ENCODE data around the gene TMEM214.
"Not testable (repeated sequence)": the region's sequence is repeated elsewhere in the genome, so short reads cannot be mapped to it uniquely, and the experiment has no call there.

Gene TMEM214

GRCh38 chr2:27071990-27072830 is 39.4 kb downstream of the TMEM214 start:
- no peak for DNase-seq

- DNase-seq, result no peak
These were observed 40.2 kb downstream of the TMEM214 start for GRCh38 chr2:27072920-27073319.

- DNase-seq, result no peak
These were observed 41.0 kb downstream of the TMEM214 start for GRCh38 chr2:27073782-27074181.

DNA sequence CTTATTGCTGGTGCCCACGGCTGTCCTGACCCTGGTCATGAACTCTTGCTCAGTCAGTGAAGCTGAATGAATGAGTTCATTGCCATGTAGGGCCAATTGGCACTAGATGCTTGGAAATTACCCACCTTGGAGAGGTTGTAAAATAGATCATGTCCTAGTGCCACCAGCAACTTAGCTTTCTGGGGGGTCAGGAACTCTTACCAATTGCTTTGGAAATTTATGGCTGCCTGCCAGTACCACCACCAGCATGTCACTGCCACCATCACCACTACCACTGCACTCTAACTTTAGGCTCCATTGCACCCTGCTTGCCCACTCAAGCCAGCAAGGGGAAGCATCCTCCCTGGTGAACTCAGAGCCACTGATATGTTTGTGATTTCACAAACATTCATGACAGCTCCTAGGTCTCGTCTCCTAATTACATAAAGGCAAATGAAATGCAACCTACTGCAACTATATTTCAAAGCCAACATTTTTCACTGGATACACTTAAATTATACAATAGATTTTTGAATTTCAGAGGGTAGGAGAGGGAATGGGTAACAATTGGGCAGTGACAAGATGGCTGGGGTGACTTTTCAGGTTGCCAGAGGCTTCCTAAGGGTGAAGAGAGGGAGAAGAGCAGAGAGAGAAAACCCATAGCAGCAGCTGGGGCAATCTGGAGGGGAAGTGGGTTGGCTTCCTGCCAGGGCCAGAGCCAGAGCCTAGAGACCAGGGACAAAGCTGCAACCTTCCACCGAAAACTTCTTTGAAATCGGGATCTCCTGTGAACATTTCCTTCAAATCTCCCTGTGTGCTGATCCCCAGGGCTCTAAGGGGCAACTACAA is 42.2 kb downstream of the TMEM214 start:
- DNase-seq, result peak; percentile 50

- not testable (repeated sequence) for DNase-seq
These were observed 42.8 kb downstream of the TMEM214 start for GRCh38 chr2:27075566-27075871.

GRCh38 chr2:27076323-27076722 is 43.6 kb downstream of the TMEM214 start:
- DNase-seq, result no peak

DNA sequence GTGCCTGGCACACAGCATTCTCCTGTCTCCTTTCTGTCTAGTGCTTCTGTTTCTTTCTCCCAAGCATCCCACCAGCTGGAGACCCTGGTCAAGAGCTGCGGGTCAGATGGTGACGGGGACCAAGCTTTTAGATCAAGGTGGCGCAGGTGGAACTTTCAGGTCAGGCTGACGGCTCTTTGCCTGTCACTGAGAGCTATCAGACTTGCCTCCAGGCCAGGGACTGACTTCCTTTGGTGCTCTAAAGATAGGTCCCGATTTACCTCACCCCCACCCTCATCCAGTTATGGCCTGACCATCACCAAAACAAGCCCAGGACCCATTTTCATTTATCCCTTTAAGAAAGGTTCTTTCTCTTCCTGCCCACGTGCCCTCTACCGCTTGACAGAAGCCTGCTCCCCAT is 44.5 kb downstream of the TMEM214 start:
- no peak for DNase-seq

- DNase-seq, result no peak
These were observed 45.8 kb downstream of the TMEM214 start, which contains the start of gene EMILIN1 for GRCh38 chr2:27078267-27079194. Gene EMILIN1 (plus strand): TSS chr2:27078615. CDS start chr2:27079066, 451 bp downstream.

GRCh38 chr2:27079233-27080139 is 46.7 kb downstream of the TMEM214 start:
- DNase-seq, result no peak

GRCh38 chr2:27080140-27080469 is 47.3 kb downstream of the TMEM214 start:
- no peak for DNase-seq

- DNase-seq, result no peak
These were observed 47.8 kb downstream of the TMEM214 start for GRCh38 chr2:27080603-27080936.

DNA sequence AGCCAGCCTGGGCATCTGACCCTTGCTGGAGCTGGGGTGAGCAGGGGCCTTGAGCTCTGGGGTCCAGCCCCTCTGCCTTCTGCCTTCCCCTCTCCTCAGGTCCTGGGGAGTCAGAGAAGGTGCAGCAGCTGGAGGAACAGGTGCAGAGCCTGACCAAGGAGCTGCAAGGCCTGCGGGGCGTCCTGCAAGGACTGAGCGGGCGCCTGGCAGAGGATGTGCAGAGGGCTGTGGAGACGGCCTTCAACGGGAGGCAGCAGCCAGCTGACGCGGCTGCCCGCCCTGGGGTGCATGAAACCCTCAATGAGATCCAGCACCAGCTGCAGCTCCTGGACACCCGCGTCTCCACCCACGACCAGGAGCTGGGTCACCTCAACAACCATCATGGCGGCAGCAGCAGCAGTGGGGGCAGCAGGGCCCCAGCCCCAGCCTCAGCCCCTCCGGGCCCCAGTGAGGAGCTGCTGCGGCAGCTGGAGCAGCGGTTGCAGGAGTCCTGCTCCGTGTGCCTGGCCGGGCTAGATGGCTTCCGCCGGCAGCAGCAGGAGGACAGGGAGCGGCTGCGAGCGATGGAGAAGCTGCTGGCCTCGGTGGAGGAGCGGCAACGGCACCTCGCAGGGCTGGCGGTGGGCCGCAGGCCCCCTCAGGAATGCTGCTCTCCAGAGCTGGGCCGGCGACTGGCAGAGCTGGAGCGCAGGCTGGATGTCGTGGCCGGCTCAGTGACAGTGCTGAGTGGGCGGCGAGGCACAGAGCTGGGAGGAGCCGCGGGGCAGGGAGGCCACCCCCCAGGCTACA is 49.4 kb downstream of the TMEM214 start:
- no peak for DNase-seq

- no peak for DNase-seq
These were observed 50.1 kb downstream of the TMEM214 start for GRCh38 chr2:27082773-27083409.

- no peak for DNase-seq
These were observed 50.9 kb downstream of the TMEM214 start for GRCh38 chr2:27083410-27084296.

GRCh38 chr2:27084297-27085061 is 51.7 kb downstream of the TMEM214 start:
- no peak for DNase-seq

GRCh38 chr2:27085062-27085672 is 52.4 kb downstream of the TMEM214 start:
- no peak for DNase-seq

GRCh38 chr2:27085673-27086089 is 52.9 kb downstream of the TMEM214 start:
- no peak for DNase-seq

GRCh38 chr2:27086090-27086723 is 53.4 kb downstream of the TMEM214 start:
- peak; percentile 80 for DNase-seq
